ENCODE results near the gene SIPA1L3. TPM values are rescaled to one million over a fixed set of nuclear protein-coding genes. Genes with fewer than 3 reads are reported as not detected.
A peak's percentile ranks its signal among the peaks of the same experiment; 100 is the strongest.

The SIPA1L3 gene
- total and polyA plus RNA-seq, 11 donors: 4.7 to 22.9 (median 8.8) TPM

DNA sequence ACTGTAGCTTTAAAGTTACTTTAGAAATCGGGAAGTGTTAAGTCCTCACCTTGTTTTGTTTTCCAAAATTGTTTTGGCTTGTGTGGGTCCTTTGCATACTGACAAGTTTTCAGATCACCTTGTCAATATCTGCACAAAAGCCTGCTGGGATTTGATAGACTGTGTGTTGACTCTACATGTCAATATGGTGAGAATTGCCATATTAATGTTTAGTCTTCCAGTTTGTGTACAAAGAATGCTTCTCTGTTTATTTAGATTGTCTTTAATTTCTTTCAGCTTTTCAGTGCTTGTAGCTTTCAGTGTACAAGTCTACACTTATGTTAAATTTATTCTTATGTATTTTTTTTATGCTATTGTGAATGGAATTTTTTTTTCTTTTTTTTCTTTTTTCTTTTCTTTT, 50.2 kb downstream of the SIPA1L3 start:
- Histone ChIP-seq H3K4me3 (no peak overlapping the region), H3K27me3 (no peaks in the 10 kb centered on the region), H3K4me1 (peaks cover 0 to 11% (median 5%) of the 10 kb centered on the region in 12 donors), H3K27ac (no peak overlapping the region), H3K36me3 (no peaks in the 10 kb centered on the region), H3K9me3 (peaks cover 0 to 12% (median 2%) of the 10 kb centered on the region in 12 donors)
- ATAC-seq (no peak), DNase-seq (no peak)
- intact Hi-C loops (cut with DNase I): no loop called here
- TF ChIP-seq POLR2A (IDR thresholded peaks at IDR 0.05): no peak
- TF ChIP-seq, protein P1, sequence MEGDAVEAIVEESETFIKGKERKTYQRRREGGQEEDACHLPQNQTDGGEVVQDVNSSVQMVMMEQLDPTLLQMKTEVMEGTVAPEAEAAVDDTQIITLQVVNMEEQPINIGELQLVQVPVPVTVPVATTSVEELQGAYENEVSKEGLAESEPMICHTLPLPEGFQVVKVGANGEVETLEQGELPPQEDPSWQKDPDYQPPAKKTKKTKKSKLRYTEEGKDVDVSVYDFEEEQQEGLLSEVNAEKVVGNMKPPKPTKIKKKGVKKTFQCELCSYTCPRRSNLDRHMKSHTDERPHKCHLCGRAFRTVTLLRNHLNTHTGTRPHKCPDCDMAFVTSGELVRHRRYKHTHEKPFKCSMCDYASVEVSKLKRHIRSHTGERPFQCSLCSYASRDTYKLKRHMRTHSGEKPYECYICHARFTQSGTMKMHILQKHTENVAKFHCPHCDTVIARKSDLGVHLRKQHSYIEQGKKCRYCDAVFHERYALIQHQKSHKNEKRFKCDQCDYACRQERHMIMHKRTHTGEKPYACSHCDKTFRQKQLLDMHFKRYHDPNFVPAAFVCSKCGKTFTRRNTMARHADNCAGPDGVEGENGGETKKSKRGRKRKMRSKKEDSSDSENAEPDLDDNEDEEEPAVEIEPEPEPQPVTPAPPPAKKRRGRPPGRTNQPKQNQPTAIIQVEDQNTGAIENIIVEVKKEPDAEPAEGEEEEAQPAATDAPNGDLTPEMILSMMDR (IDR thresholded peaks at IDR 0.05): no peak
- WGBS, 4 donors: 95 to 100% (median 96%) methylated on average over 1 of the region's 1 CpG

DNA sequence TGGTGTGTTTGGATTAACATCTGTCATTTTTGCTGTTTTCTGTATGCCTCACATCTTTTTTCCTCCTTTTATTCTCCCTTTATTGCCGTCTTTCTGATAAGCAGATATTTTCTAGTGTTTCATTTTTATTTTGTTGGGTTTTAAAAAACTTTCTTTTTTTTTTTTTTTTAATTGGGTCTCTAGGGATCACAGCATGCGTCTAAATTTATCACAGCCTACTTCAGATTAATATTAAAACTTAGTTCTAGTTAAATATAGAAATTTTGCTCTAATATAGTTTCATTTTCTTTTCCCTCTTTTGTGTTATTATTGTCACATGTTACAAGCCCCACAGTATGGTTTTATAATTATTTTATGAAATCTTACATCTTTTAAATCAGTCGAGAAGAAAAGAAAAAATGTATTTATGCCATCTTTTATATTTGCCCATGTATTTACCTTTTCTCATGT, 52.7 kb downstream of the SIPA1L3 start:
- Histone ChIP-seq H3K9me3 (peaks cover 0 to 12% (median 2%) of the 10 kb centered on the region in 12 donors), H3K4me1 (peaks cover 0 to 26% (median 6%) of the 10 kb centered on the region in 12 donors), H3K27ac (no peak overlapping the region), H3K27me3 (no peaks in the 10 kb centered on the region), H3K36me3 (no peaks in the 10 kb centered on the region), H3K4me3 (no peak overlapping the region)
- intact Hi-C loops (cut with DNase I): no loop called here
- no peak for DNase-seq
- WGBS, 4 donors: 38 to 50% (median 45%) methylated on average over 3 of the region's 3 CpGs
- TF ChIP-seq, protein P1 (IDR thresholded peaks at IDR 0.05): no peak
- TF ChIP-seq POLR2A (IDR thresholded peaks at IDR 0.05): no peak
- ATAC-seq: no peak

DNA sequence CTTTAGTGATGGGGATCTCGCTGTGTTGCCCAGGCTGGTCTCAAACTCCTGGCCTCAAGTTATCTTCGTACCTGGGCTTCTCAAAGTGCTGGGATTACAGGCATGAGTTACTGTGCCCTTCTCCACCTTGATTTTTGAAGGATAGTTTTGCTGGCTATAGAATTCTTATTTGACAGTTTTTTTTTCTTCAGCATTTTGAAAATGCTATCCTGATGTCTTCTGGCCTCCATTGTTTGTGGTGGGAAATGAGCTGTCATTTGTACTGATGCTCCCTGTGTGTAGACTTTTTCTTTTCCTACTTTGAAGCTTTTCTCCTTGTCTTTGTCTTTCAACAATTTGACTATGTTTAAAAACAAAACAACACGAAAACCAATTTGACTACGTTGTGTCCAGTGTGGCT, 54.2 kb downstream of the SIPA1L3 start:
- DNase-seq: no peak
- 97 to 99% (median 99%) methylated on average over 4 of the region's 4 CpGs for WGBS, 4 donors
- TF ChIP-seq, protein P1 (IDR thresholded peaks at IDR 0.05): no peak
- no peak for TF ChIP-seq POLR2A (IDR thresholded peaks at IDR 0.05)
- ATAC-seq: no peak
- peaks cover 0 to 12% (median 2%) of the 10 kb centered on the region in 12 donors for H3K9me3 ChIP-seq
- no peak overlapping the region for H3K27ac ChIP-seq
- intact Hi-C loops (cut with DNase I): no loop called here
- peaks cover 0 to 26% (median 6%) of the 10 kb centered on the region in 12 donors for H3K4me1 ChIP-seq
- no peak overlapping the region for H3K4me3 ChIP-seq
- no peaks in the 10 kb centered on the region for H3K27me3 ChIP-seq
- H3K36me3 ChIP-seq: no peaks in the 10 kb centered on the region

DNA sequence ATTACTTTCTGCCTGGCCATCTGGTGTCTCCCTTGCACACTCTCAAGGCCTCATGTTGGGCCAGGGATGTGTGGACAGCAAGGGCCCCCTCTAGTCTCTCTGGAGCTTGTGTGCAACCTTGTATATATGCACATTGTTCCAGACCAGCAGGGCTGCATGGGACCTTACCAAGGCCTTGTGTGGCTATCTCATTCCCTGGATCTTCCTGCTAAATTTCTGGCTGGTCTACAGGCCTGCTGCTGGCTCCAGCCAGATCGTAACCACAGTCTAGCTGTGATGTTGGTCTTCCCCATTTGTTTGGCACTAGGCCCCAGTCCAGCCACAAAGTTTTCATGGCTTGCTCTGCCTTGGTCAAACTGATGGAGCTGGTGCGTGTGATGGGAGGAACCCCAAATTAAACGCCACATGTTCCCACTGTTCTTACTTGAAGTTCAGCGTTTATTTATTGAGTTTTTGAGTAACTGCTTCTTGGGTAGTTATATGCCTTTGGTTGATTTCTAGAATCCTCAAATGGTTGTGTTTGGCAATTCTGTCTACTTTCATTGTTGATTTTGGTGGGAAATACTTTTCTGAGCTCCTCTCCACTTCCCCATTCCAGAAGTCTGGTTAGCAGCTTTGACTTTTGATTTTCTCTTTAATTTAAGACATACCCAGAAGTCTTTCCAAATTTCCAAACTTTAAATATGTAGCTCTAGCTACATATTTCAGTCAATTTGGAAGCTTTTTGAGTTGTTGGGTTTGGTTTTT, 56.4 kb downstream of the SIPA1L3 start:
- peak overlapping the region in 2 of 12 donors; percentile 6 to 39 for H3K27ac ChIP-seq
- WGBS, 4 donors: 92 to 93% (median 92%) methylated on average over 4 of the region's 4 CpGs
- TF ChIP-seq POLR2A (IDR thresholded peaks at IDR 0.05): no peak
- TF ChIP-seq, protein P1 (IDR thresholded peaks at IDR 0.05): no peak
- no peak overlapping the region for H3K4me3 ChIP-seq
- no peaks in the 10 kb centered on the region for H3K27me3 ChIP-seq
- intact Hi-C loops (cut with DNase I): no loop called here
- DNase-seq: no peak
- peak in 2 of 4 donors; percentile 36 to 49 for ATAC-seq
- H3K4me1 ChIP-seq: peaks cover 0 to 26% (median 6%) of the 10 kb centered on the region in 12 donors
- no peaks in the 10 kb centered on the region for H3K36me3 ChIP-seq
- H3K9me3 ChIP-seq: peaks cover 0 to 12% (median 2%) of the 10 kb centered on the region in 12 donors

All from heart left ventricle (tissue), 16 donors.